Measurements from ENCODE around the gene TMEM120B.
"Not testable (repeated sequence)": the region's sequence is repeated elsewhere in the genome, so short reads cannot be mapped to it uniquely, and the experiment has no call there.

TMEM120B gene

GRCh38 chr12:121712461-121713256 lies at the start of gene TMEM120B:
Gene TMEM120B (plus strand): TSS chr12:121712752. CDS start chr12:121712896, 144 bp downstream.
- DNase-seq (ENCODE audit: low spot score), result peak; percentile 85

DNA sequence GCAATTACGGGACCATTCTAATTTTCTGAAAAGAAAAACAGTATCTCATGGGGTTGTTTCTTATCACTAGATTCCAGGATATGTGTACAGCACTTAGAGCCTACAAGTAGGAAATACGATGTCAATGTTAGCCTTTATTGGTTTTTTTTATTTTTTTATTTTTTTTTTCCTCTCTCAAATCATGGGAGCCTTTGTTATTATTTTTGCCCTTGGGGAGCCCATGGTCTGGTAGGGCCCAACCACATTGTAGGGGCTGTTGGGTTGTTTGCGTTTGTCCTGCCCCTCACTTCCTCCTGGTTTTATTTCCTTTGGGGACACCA lies 49.0 kb upstream of the TMEM120B start:
- no peak for DNase-seq (ENCODE audit: low spot score)

GRCh38 chr12:121666829-121667228 lies 45.7 kb upstream of the TMEM120B start:
- not testable (repeated sequence) for DNase-seq (ENCODE audit: low spot score)

DNA sequence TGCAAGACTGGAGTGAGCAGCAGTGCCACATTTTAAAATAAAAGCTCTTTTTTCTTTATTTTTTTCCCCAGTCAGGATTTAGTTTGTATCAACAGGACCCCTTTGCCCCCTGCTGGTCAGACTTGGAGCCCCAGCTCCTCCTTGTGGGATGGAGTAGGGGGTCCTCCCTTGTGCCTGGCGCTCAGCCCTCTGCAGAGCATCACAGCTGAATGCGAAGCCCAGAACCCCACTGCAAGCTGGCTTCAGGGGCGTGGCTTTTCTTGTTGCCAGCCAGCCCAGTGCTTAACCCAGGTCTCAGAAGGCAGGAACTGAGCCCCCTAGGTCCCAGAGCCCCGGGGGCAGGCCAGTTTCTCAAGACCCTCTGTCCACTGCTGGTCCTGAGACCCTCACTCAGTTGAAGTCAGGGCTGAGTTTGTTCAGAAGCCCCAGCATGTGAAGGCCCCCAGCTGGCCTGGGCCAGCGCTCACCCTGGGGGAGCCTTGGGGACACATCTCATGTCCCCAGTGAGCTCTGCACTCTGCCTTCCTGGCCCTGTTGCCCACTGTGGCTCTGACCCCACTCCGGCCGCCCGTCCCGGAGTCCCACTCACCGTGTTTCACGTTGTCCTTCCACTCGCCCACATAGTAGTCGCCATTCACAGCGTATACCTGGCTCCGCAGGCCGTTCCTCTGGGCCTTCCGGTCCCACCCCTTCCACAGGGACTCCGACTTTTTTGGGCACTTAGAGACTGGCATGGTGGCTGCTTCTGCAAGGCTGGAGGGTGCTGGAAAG lies 43.6 kb upstream of the TMEM120B start:
- DNase-seq (ENCODE audit: low spot score), result no peak

GRCh38 chr12:121669521-121669900 lies 43.0 kb upstream of the TMEM120B start, which contains the start of gene MORN3:
Gene MORN3 (minus strand): TSS chr12:121669654. CDS start chr12:121669483, 171 bp downstream.
- no peak for DNase-seq (ENCODE audit: low spot score)

- no peak for DNase-seq (ENCODE audit: low spot score)
Measured at GRCh38 chr12:121673013-121673511, 39.5 kb upstream of the TMEM120B start.

DNA sequence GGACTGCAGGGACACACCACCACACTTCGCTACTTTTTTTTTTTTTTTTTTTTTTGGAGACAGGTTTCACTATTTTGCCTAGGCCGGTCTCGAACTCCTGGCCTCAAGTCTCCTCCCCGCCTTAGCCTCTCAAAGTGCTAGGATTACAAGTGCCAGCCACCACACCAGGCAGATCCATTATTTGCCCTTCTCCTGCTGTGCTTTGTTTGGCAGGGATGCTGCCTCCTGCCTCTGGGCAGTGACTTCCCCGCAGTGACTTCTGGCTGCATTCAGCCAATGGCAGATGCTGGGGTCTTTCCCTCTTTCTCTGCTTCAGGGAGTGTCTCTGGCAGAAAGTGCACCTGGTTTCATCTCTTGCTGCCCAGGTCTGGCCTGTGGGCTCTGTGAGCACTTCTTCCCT lies 36.4 kb upstream of the TMEM120B start:
- DNase-seq (ENCODE audit: low spot score), result no peak

DNA sequence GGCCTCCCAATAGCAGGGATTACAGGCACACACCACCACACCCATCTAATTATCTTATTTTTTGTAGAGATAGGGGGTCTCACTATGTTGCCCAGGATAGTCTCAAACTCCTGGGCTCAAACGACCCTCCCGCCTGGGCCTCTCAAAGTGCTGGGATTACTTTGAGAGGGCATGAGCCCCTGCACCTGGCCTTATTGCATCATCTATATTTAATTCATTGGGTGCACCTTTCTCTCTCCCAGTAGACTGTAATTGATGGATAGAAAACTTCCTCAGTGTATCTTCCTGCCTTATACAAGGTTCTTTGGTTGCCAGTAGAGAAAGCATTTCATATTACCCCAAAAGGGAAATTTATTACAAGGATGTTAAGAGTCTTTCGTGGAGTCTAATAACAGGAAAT lies 34.2 kb upstream of the TMEM120B start:
- no peak for DNase-seq (ENCODE audit: low spot score)

DNA sequence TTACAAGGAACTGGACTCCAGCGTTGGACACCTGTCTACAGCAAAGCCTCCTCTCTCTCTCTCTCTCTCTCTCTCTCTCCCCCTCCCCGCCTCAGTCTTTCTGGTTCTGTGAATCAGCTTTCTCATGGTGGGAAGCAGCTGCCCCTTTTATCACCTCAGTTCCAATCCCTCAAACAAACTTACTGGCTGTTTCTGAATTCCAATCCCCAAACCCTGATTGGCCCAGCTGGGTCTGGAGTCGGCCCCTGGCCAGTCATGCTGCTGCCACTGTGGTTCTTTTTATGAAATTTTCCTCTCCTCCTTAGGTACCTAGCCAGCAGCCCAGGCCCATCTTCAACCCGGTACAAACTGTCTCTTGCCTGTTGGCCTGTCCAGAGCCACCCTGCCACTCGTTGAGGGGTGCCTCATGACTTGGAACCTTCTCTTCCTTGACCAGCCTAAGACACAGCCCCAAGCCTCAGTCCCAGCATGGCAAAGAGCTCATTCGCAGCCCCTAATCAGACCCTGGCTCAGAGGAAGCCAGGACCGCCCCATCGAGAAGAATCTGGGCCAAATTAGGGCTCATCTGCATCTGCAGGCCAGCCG lies 33.7 kb upstream of the TMEM120B start:
- DNase-seq (ENCODE audit: low spot score), result no peak

GRCh38 chr12:121679661-121680197 lies 32.8 kb upstream of the TMEM120B start:
- not testable (repeated sequence) for DNase-seq (ENCODE audit: low spot score)

DNA sequence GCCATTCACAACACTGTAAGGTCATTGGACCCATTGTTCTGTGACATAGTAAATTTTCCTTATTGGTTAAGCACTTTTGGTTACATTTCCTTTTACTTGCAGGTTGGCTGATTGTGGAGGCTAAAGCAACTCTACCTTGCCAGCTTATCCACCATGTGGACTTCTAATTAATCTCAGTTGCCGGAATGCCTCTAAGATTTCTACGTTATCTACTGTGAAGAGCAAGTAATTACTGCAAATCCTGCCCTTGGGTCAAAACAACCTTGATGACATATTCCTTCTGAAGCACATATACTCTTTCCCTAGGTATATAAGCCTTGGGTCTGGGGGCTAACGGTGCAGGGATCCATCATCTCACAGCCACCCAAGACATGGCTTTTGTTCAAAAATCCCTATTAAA lies 23.6 kb upstream of the TMEM120B start:
- no peak for DNase-seq (ENCODE audit: low spot score)

- no peak for DNase-seq (ENCODE audit: low spot score)
Measured at GRCh38 chr12:121689430-121689829, 23.1 kb upstream of the TMEM120B start.

DNA sequence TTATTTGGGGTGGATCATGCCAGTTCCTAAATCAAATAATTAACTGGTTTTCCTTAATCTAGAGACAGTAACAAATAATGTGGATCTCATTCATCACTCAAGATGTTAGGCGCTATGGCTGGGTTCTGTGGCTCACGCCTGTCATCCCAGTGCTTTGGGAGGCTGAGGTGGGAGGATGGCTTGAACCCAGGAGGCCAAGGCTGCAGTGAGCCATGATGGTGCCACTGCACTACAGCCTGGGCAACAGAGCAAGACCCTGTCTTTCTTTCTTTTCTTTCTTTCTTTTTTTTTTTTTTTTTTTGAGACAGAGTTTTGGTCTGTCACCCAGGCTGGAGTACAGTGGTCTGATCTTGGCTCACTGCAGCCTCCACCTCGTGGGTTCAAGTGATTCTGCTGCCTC lies 19.8 kb upstream of the TMEM120B start:
- not testable (repeated sequence) for DNase-seq (ENCODE audit: low spot score)

- no peak for DNase-seq (ENCODE audit: low spot score)
Measured at GRCh38 chr12:121693155-121693687, 19.3 kb upstream of the TMEM120B start.

GRCh38 chr12:121697093-121697698 lies 15.4 kb upstream of the TMEM120B start:
- peak; percentile 62 for DNase-seq (ENCODE audit: low spot score)

- not testable (repeated sequence) for DNase-seq (ENCODE audit: low spot score)
Measured at GRCh38 chr12:121697861-121698260, 14.7 kb upstream of the TMEM120B start.

- DNase-seq (ENCODE audit: low spot score), result no peak
Measured at GRCh38 chr12:121701667-121702277, 10.8 kb upstream of the TMEM120B start.

DNA sequence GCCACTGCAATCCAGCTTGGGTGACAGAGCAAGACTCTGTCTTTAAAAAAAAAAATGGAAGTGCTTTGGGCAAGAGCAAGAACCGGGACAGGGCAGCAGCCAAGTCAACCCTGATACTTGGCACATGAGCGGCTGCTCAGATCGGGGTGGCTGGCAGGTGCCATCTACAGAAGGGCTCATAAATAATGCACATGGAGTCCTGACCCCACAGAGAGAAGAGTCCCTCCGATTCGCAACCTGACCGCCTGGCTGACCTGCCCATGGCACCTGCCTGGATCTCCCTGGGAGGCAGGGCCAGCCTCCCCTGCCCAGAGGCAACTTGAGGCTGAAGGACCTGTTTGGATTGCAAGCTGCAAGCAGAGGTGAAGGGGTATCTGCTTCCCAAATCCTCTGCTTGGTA lies 9.6 kb upstream of the TMEM120B start:
- DNase-seq (ENCODE audit: low spot score), result no peak

DNA sequence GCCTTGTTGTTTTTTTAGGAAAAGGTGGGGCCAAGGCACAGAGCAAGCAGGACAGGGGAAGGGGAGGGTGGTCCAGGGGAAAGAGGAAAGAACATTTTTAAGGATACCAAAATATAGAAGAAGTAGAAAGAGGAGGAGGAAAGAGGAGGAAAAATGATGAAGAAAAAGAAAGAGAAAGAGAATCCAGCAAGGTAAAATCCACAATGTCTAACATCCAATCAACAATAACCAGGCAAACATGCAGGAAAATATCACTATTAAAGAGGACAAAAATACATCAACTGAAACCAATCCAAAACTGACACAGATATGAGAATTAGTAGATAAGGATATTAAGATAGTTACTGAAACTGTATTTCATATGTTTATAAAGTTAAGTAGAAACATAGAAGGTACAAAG lies 7.0 kb upstream of the TMEM120B start:
- DNase-seq (ENCODE audit: low spot score), result no peak

DNA sequence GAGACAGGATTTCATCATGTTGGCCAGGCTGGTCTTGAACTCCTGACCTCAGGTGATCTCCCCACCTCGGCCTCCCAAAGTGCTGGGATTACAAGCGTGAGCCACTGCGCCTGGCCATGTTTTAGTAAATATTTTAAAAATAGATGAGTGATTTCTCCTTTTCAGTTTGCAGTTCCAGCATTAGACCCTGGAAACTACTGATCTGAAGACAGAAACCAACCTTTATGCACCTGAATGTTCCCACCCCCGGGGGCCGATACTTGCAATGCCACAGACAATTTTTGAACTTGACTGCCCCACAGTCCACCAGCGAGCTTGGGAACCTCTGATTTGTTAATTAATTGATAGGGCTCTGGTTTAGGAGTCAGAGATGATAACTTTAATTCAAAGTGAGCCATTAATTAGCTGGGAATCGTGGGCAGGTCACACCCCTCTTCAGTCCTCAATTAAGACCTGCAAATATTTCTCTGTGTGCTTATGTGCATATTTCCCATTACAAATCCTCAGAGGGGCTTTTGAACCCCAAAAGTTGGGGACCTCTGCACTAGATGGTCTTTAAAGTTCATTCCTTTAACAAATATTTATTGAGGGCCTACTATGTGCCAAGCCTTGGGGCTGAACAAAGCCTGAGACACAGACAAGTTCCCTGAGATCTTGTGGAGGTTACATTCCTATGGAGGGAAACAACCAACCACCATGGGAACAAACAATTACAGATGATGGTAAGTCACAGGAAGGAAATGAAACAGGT lies 4.1 kb upstream of the TMEM120B start:
- no peak for DNase-seq (ENCODE audit: low spot score)

GRCh38 chr12:121709064-121709424 lies 3.5 kb upstream of the TMEM120B start:
- not testable (repeated sequence) for DNase-seq (ENCODE audit: low spot score)
